Measurements from ENCODE around the gene DLX3.

The DLX3 gene

GRCh38 chr17:50018909-50019308, 23.9 kb upstream of the DLX3 start:
- Histone ChIP-seq H3K4me3 (ENCODE audit: low read depth in 1 of 2, low read length in 2 of 2) (no peak overlapping the region), H3K36me3 (ENCODE audit: insufficient read depth, low read length) (no peaks in the 10 kb centered on the region), H3K9ac (ENCODE audit: low read depth, low read length) (no peak overlapping the region), H3K4me2 (ENCODE audit: insufficient read depth, low read length) (no peak overlapping the region), H3K27ac (ENCODE audit: low read length) (no peak overlapping the region), H3K27me3 (ENCODE audit: insufficient read depth, low read length, poor library complexity) (peaks cover 3% of the 10 kb centered on the region), H3K79me2 (ENCODE audit: insufficient read depth, low read length) (no peaks in the 10 kb centered on the region), H3K4me1 (ENCODE audit: insufficient read depth, low read length) (no peaks in the 10 kb centered on the region), H3K9me3 (ENCODE audit: insufficient read depth, low read length, severe bottlenecking) (peaks cover 10% of the 10 kb centered on the region), H4K20me1 (ENCODE audit: insufficient read depth, low read length) (no peaks in the 10 kb centered on the region), H2AFZ (ENCODE audit: low read depth, low read length) (no peak overlapping the region)
- DNase-seq (no peak), ATAC-seq (ENCODE audit: insufficient read depth, low read depth) (no peak)
- TF ChIP-seq EZH2 (IDR thresholded peaks at IDR 0.05; ENCODE audit: borderline replicate concordance, low read depth, low read length, severe bottlenecking), result no peak
- no peak for TF ChIP-seq CTCF (IDR thresholded peaks at IDR 0.05; ENCODE audit: borderline replicate concordance, extremely low read depth, low read length, poor library complexity, severe bottlenecking)

GRCh38 chr17:50015146-50015545, 20.1 kb upstream of the DLX3 start:
- no peaks in the 10 kb centered on the region for H3K4me1 ChIP-seq (ENCODE audit: insufficient read depth, low read length)
- no peak for TF ChIP-seq EZH2 (IDR thresholded peaks at IDR 0.05; ENCODE audit: borderline replicate concordance, low read depth, low read length, severe bottlenecking)
- no peak for TF ChIP-seq CTCF (IDR thresholded peaks at IDR 0.05; ENCODE audit: borderline replicate concordance, extremely low read depth, low read length, poor library complexity, severe bottlenecking)
- H3K27ac ChIP-seq (ENCODE audit: low read length), result no peak overlapping the region
- no peak overlapping the region for H2AFZ ChIP-seq (ENCODE audit: low read depth, low read length)
- no peak for DNase-seq
- H4K20me1 ChIP-seq (ENCODE audit: insufficient read depth, low read length), result no peaks in the 10 kb centered on the region
- no peak overlapping the region for H3K4me2 ChIP-seq (ENCODE audit: insufficient read depth, low read length)
- ATAC-seq (ENCODE audit: insufficient read depth, low read depth), result no peak
- H3K79me2 ChIP-seq (ENCODE audit: insufficient read depth, low read length), result no peaks in the 10 kb centered on the region
- no peak overlapping the region for H3K9ac ChIP-seq (ENCODE audit: low read depth, low read length)
- peaks cover 10% of the 10 kb centered on the region for H3K9me3 ChIP-seq (ENCODE audit: insufficient read depth, low read length, severe bottlenecking)
- peaks cover 3% of the 10 kb centered on the region for H3K27me3 ChIP-seq (ENCODE audit: insufficient read depth, low read length, poor library complexity)
- H3K36me3 ChIP-seq (ENCODE audit: insufficient read depth, low read length), result no peaks in the 10 kb centered on the region
- no peak overlapping the region for H3K4me3 ChIP-seq (ENCODE audit: low read depth in 1 of 2, low read length in 2 of 2)

GRCh38 chr17:50014471-50015088, 19.6 kb upstream of the DLX3 start:
- H3K4me3 ChIP-seq (ENCODE audit: low read depth in 1 of 2, low read length in 2 of 2), result no peak overlapping the region
- TF ChIP-seq CTCF (IDR thresholded peaks at IDR 0.05; ENCODE audit: borderline replicate concordance, extremely low read depth, low read length, poor library complexity, severe bottlenecking) (no peak), EZH2 (IDR thresholded peaks at IDR 0.05; ENCODE audit: borderline replicate concordance, low read depth, low read length, severe bottlenecking) (no peak)
- H3K4me1 ChIP-seq (ENCODE audit: insufficient read depth, low read length), result no peaks in the 10 kb centered on the region
- H3K27me3 ChIP-seq (ENCODE audit: insufficient read depth, low read length, poor library complexity), result peaks cover 3% of the 10 kb centered on the region
- no peak overlapping the region for H3K4me2 ChIP-seq (ENCODE audit: insufficient read depth, low read length)
- ATAC-seq (ENCODE audit: insufficient read depth, low read depth) (no peak), DNase-seq (no peak)
- H3K9ac ChIP-seq (ENCODE audit: low read depth, low read length), result no peak overlapping the region
- H3K9me3 ChIP-seq (ENCODE audit: insufficient read depth, low read length, severe bottlenecking), result peaks cover 10% of the 10 kb centered on the region
- no peaks in the 10 kb centered on the region for H3K79me2 ChIP-seq (ENCODE audit: insufficient read depth, low read length)
- H3K36me3 ChIP-seq (ENCODE audit: insufficient read depth, low read length), result no peaks in the 10 kb centered on the region
- H3K27ac ChIP-seq (ENCODE audit: low read length), result no peak overlapping the region
- no peak overlapping the region for H2AFZ ChIP-seq (ENCODE audit: low read depth, low read length)
- no peaks in the 10 kb centered on the region for H4K20me1 ChIP-seq (ENCODE audit: insufficient read depth, low read length)

Data from DND-41 (cell line).